HepG2 (cell line): ENCODE results near the gene USE1. TPM values are rescaled to one million over a fixed set of nuclear protein-coding genes. Genes with fewer than 3 reads are reported as not detected.

ENCODE experiments used
- CHD2 ChIP-seq: IDR thresholded peaks from 2 replicates; pipeline ENCODE4 v1.6.1; 2011; ENCODE audit warnings: low read depth, low read length, improper control_type of control experiment
- NFATC3 ChIP-seq: sonication (generic); formaldehyde crosslinking; IDR thresholded peaks from 2 replicates; pipeline ENCODE4 v1.5.1; 2020; ENCODE audit warnings: mild to moderate bottlenecking, missing genetic modification reagents
- TEAD3 ChIP-seq: optimal IDR thresholded peaks from 2 replicates; pipeline ENCODE3; 2016; ENCODE audit warnings: borderline replicate concordance
- ZBTB8A ChIP-seq: sonication (generic); formaldehyde crosslinking; IDR thresholded peaks from 2 replicates; pipeline ENCODE4 v1.4.0; 2020; ENCODE audit warnings: mild to moderate bottlenecking, low read depth, missing genetic modification reagents, borderline replicate concordance
- ZNF10 ChIP-seq: sonication (generic); formaldehyde crosslinking; IDR thresholded peaks from 2 replicates; pipeline ENCODE4 v1.4.0; 2020; ENCODE audit warnings: mild to moderate bottlenecking, low read depth, missing genetic modification reagents, borderline replicate concordance
- ZNF121 ChIP-seq: sonication (generic); formaldehyde crosslinking; IDR thresholded peaks from 2 replicates; pipeline ENCODE4 v1.5.0; 2020; ENCODE audit warnings: mild to moderate bottlenecking, missing genetic modification reagents
- ZNF33B ChIP-seq: sonication (generic); formaldehyde crosslinking; IDR thresholded peaks from 2 replicates; pipeline ENCODE4 v1.5.1; 2020; ENCODE audit warnings: mild to moderate bottlenecking, missing genetic modification reagents
- ZNF430 ChIP-seq: sonication (generic); formaldehyde crosslinking; IDR thresholded peaks from 2 replicates; pipeline ENCODE4 v1.9.0; 2021; ENCODE audit warnings: mild to moderate bottlenecking, missing genetic modification reagents
- ZNF446 ChIP-seq: sonication (generic); formaldehyde crosslinking; IDR thresholded peaks from 2 replicates; pipeline ENCODE4 v1.5.0; 2020; ENCODE audit warnings: mild to moderate bottlenecking, missing genetic modification reagents
- polyA plus RNA-seq, 8 experiments: library from polyadenylated mRNA; depleted of rRNA in 3 of 8; stranded (reverse) in 7 of 8; unstranded in 1 of 8; fragments of >200 nt; fragmentation: Illumina TruSeq in 4 of 8; extraction: Trizol in 4 of 8; gene quantifications; 2 replicates each; pipeline versions ENCODE4 v1.2.1 to v1.2.3, GENCODE V29; 2011 to 2016; ENCODE audit warnings: low read depth in 4 of 8, missing spikeins in 1 of 8, mixed read lengths in 1 of 8; ENCODE audit not compliant: insufficient read depth in 1 of 8
- total RNA-seq, 5 experiments: library from RNA; depleted of rRNA; stranded (reverse); fragments of >200 nt; fragmentation: Illumina TruSeq; extraction: Trizol; gene quantifications; 2 replicates each; pipeline ENCODE4 v1.2.3, GENCODE V29; 2016; ENCODE audit warnings: low read depth in 1 of 5
- TF ChIP-seq, protein P1 (sequence below): sonication (generic); formaldehyde crosslinking; IDR thresholded peaks from 2 replicates; pipeline ENCODE4 v1.5.0; 2020; ENCODE audit warnings: mild to moderate bottlenecking, missing genetic modification reagents
- TF ChIP-seq, protein P2 (sequence below): sonication (generic); formaldehyde crosslinking; IDR thresholded peaks from 2 replicates; pipeline ENCODE4 v1.8.0; 2022; ENCODE audit warnings: missing genetic modification reagents, mild to moderate bottlenecking, inconsistent platforms, borderline replicate concordance
- TF ChIP-seq, protein P3 (sequence below): sonication (generic); formaldehyde crosslinking; IDR thresholded peaks from 2 replicates; pipeline ENCODE4 v1.5.1; 2020; ENCODE audit warnings: mild to moderate bottlenecking, missing genetic modification reagents, moderate library complexity
- TF ChIP-seq, protein P4 (sequence below): sonication (generic); formaldehyde crosslinking; IDR thresholded peaks from 2 replicates; pipeline ENCODE4 v1.4.0; 2020; ENCODE audit warnings: mild to moderate bottlenecking, missing genetic modification reagents
- TF ChIP-seq, protein P5 (sequence below): IDR thresholded peaks from 2 replicates; pipeline ENCODE4 v1.6.1; 2016
- TF ChIP-seq, protein P6 (sequence below): sonication (generic); formaldehyde crosslinking; IDR thresholded peaks from 2 replicates; pipeline ENCODE4 v1.4.0; 2020; ENCODE audit warnings: missing genetic modification reagents

USE1 gene
- total and polyA plus RNA-seq, 2 of the 13 experiments (the other 11 are each of a cell fraction or from before 2014, with no cell fraction given), result 9.9 to 17.6 TPM

DNA sequence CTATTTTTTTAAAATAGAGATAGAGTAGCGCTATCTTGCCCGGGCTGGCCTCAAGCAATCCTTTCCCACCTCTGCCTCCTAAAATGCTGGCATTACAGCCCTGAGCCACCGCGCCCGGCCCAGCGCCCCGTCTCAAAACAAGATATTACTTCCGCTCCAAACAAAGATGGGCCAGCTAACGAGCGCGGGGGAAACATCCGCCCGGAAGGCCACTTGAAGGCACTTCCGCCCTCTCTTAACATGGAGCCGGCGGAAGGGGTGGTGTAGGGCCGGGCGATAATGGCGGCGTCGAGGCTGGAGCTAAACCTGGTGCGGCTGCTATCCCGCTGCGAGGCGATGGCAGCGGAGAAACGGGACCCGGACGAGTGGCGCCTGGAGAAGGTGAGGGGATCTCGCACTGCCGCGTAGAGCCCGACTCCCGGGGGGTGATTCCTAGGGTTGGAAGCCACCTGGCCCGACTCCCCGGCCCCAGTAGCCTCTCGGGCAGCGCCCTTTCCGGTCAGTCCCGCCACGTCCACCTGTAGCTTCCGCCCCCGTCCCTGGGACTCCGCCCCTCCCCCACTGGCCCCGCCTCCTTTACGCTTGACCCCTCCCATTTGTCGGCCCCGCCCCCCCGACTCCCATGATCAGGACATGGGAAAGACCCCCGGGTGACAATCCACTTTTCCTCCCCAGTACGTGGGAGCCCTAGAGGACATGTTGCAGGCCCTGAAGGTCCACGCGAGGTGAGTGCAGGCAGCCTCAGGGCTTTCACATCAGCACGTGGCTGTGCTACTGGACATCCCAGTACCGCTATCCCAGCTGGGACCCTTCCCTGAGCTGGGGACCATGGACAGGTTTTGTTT, at the start of gene USE1 (continued):
- TF ChIP-seq ZNF446 (CRISPR knock-in tag) (peak; percentile 80; the same call in 1 of the 2 replicates), ZBTB8A (CRISPR knock-in tag) (no peak), ZNF430 (CRISPR knock-in tag) (no peak), ZNF33B (no peak), NFATC3 (CRISPR knock-in tag) (no peak), CHD2 (no peak), ZNF10 (CRISPR knock-in tag) (no peak), TEAD3 (CRISPR knock-in tag) (peak; percentile 12), ZNF121 (CRISPR knock-in tag) (no peak)
- TF ChIP-seq, protein P1, sequence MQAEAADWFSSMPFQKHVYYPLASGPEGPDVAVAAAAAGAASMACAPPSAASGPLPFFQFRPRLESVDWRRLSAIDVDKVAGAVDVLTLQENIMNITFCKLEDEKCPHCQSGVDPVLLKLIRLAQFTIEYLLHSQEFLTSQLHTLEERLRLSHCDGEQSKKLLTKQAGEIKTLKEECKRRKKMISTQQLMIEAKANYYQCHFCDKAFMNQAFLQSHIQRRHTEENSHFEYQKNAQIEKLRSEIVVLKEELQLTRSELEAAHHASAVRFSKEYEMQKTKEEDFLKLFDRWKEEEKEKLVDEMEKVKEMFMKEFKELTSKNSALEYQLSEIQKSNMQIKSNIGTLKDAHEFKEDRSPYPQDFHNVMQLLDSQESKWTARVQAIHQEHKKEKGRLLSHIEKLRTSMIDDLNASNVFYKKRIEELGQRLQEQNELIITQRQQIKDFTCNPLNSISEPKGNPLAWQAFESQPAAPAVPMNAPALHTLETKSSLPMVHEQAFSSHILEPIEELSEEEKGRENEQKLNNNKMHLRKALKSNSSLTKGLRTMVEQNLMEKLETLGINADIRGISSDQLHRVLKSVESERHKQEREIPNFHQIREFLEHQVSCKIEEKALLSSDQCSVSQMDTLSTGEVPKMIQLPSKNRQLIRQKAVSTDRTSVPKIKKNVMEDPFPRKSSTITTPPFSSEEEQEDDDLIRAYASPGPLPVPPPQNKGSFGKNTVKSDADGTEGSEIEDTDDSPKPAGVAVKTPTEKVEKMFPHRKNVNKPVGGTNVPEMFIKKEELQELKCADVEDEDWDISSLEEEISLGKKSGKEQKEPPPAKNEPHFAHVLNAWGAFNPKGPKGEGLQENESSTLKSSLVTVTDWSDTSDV (CRISPR knock-in tag), result no peak; the same call in 1 of the 2 replicates
- TF ChIP-seq, protein P2, sequence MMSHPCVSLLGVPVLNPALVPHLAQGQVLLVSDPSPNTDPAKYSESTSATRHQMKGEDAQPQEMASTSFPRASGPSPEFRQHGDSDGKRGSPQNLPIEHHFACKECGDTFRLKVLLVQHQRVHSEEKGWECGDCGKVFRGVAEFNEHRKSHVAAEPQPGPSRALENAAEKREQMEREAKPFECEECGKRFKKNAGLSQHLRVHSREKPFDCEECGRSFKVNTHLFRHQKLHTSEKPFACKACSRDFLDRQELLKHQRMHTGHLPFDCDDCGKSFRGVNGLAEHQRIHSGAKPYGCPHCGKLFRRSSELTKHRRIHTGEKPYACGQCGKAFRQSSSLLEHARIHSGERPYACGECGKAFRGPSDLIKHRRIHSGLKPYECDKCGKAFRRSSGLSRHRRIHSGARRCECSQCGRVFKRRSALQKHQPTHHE (CRISPR knock-in tag), result peak; percentile 41; the same call in 1 of the 2 replicates
- TF ChIP-seq, protein P3, sequence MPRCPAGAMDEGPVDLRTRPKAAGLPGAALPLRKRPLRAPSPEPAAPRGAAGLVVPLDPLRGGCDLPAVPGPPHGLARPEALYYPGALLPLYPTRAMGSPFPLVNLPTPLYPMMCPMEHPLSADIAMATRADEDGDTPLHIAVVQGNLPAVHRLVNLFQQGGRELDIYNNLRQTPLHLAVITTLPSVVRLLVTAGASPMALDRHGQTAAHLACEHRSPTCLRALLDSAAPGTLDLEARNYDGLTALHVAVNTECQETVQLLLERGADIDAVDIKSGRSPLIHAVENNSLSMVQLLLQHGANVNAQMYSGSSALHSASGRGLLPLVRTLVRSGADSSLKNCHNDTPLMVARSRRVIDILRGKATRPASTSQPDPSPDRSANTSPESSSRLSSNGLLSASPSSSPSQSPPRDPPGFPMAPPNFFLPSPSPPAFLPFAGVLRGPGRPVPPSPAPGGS (CRISPR knock-in tag), result peak; percentile 85
- TF ChIP-seq, protein P4, sequence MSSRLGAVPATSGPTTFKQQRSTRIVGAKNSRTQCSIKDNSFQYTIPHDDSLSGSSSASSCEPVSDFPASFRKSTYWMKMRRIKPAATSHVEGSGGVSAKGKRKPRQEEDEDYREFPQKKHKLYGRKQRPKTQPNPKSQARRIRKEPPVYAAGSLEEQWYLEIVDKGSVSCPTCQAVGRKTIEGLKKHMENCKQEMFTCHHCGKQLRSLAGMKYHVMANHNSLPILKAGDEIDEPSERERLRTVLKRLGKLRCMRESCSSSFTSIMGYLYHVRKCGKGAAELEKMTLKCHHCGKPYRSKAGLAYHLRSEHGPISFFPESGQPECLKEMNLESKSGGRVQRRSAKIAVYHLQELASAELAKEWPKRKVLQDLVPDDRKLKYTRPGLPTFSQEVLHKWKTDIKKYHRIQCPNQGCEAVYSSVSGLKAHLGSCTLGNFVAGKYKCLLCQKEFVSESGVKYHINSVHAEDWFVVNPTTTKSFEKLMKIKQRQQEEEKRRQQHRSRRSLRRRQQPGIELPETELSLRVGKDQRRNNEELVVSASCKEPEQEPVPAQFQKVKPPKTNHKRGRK (CRISPR knock-in tag), result no peak
- TF ChIP-seq, protein P5, sequence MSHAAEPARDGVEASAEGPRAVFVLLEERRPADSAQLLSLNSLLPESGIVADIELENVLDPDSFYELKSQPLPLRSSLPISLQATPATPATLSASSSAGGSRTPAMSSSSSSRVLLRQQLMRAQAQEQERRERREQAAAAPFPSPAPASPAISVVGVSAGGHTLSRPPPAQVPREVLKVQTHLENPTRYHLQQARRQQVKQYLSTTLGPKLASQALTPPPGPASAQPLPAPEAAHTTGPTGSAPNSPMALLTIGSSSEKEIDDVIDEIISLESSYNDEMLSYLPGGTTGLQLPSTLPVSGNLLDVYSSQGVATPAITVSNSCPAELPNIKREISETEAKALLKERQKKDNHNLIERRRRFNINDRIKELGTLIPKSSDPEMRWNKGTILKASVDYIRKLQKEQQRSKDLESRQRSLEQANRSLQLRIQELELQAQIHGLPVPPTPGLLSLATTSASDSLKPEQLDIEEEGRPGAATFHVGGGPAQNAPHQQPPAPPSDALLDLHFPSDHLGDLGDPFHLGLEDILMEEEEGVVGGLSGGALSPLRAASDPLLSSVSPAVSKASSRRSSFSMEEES (CRISPR knock-in tag), result no peak; the same call in 1 of the 2 replicates
- TF ChIP-seq, protein P6, sequence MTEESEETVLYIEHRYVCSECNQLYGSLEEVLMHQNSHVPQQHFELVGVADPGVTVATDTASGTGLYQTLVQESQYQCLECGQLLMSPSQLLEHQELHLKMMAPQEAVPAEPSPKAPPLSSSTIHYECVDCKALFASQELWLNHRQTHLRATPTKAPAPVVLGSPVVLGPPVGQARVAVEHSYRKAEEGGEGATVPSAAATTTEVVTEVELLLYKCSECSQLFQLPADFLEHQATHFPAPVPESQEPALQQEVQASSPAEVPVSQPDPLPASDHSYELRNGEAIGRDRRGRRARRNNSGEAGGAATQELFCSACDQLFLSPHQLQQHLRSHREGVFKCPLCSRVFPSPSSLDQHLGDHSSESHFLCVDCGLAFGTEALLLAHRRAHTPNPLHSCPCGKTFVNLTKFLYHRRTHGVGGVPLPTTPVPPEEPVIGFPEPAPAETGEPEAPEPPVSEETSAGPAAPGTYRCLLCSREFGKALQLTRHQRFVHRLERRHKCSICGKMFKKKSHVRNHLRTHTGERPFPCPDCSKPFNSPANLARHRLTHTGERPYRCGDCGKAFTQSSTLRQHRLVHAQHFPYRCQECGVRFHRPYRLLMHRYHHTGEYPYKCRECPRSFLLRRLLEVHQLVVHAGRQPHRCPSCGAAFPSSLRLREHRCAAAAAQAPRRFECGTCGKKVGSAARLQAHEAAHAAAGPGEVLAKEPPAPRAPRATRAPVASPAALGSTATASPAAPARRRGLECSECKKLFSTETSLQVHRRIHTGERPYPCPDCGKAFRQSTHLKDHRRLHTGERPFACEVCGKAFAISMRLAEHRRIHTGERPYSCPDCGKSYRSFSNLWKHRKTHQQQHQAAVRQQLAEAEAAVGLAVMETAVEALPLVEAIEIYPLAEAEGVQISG (CRISPR knock-in tag), result peak; percentile 95
